Measurements from ENCODE around the gene GAL3ST3. TPM values are rescaled to one million over a fixed set of nuclear protein-coding genes. Genes with fewer than 3 reads are reported as not detected.

The GAL3ST3 gene
- total and polyA plus RNA-seq, 2 donors (not counting 1 experiment from before 2014, with no cell fraction given), result not detected

- Histone ChIP-seq H3K9ac (ENCODE audit: insufficient read depth, low read length) (no peak overlapping the region), H3K9me3 (ENCODE audit: control insufficient read depth, insufficient read depth, low read depth, low read length) (no peaks in the 10 kb centered on the region), H3K27ac (ENCODE audit: insufficient read depth, low read length) (no peak overlapping the region), H3K4me2 (ENCODE audit: extremely low read depth, insufficient read depth, low read length) (no peak overlapping the region), H3K4me1 (ENCODE audit: control insufficient read depth, extremely low read depth, insufficient read depth, low read length) (peaks cover 2% of the 10 kb centered on the region), H2AFZ (ENCODE audit: low read length) (no peak overlapping the region), H3K27me3 (ENCODE audit: control insufficient read depth, insufficient read depth, low read length) (peaks cover 1% of the 10 kb centered on the region), H4K20me1 (ENCODE audit: control insufficient read depth, extremely low read depth, insufficient read depth, low read length) (no peaks in the 10 kb centered on the region), H3K36me3 (ENCODE audit: control insufficient read depth, insufficient read depth, low read length) (peaks cover 8% of the 10 kb centered on the region), H3K79me2 (ENCODE audit: control insufficient read depth, insufficient read depth, low read length) (peaks cover 21% of the 10 kb centered on the region), H3K4me3 (replicated peaks in 1 of 4; ENCODE audit: control extremely low read depth in 1 of 4, insufficient read depth in 1 of 4, low read depth in 3 of 4, low read length in 4 of 4) (no peak overlapping the region)
- no peak for DNase-seq (ENCODE audit: low read depth in 2 of 2)
- TF ChIP-seq CTCF (conservative IDR thresholded peaks at IDR 0.05 in 1 of 2, IDR thresholded peaks at IDR 0.05 in 1 of 2; ENCODE audit: low read depth in 1 of 2, low read length in 2 of 2) (no peak), EZH2 (IDR thresholded peaks at IDR 0.05; ENCODE audit: low read length, missing control alignments) (no peak)
Observed at GRCh38 chr11:66006134-66006890, 42.6 kb downstream of the GAL3ST3 start.

GRCh38 chr11:66004186-66004585 is 44.8 kb downstream of the GAL3ST3 start:
- Histone ChIP-seq H2AFZ (ENCODE audit: low read length) (no peak overlapping the region), H3K79me2 (ENCODE audit: control insufficient read depth, insufficient read depth, low read length) (peaks cover 37% of the 10 kb centered on the region), H3K36me3 (ENCODE audit: control insufficient read depth, insufficient read depth, low read length) (peaks cover 15% of the 10 kb centered on the region), H3K9ac (ENCODE audit: insufficient read depth, low read length) (no peak overlapping the region), H4K20me1 (ENCODE audit: control insufficient read depth, extremely low read depth, insufficient read depth, low read length) (no peaks in the 10 kb centered on the region), H3K4me1 (ENCODE audit: control insufficient read depth, extremely low read depth, insufficient read depth, low read length) (peaks cover 2% of the 10 kb centered on the region), H3K4me3 (replicated peaks in 1 of 4; ENCODE audit: control extremely low read depth in 1 of 4, insufficient read depth in 1 of 4, low read depth in 3 of 4, low read length in 4 of 4) (no peak overlapping the region), H3K27ac (ENCODE audit: insufficient read depth, low read length) (no peak overlapping the region), H3K27me3 (ENCODE audit: control insufficient read depth, insufficient read depth, low read length) (no peaks in the 10 kb centered on the region), H3K9me3 (ENCODE audit: control insufficient read depth, insufficient read depth, low read depth, low read length) (no peaks in the 10 kb centered on the region), H3K4me2 (ENCODE audit: extremely low read depth, insufficient read depth, low read length) (no peak overlapping the region)
- no peak for DNase-seq (ENCODE audit: low read depth in 2 of 2)
- TF ChIP-seq CTCF (conservative IDR thresholded peaks at IDR 0.05 in 1 of 2, IDR thresholded peaks at IDR 0.05 in 1 of 2; ENCODE audit: low read depth in 1 of 2, low read length in 2 of 2) (no peak), EZH2 (IDR thresholded peaks at IDR 0.05; ENCODE audit: low read length, missing control alignments) (no peak)

- Histone ChIP-seq H3K4me3 (replicated peaks in 1 of 4; ENCODE audit: control extremely low read depth in 1 of 4, insufficient read depth in 1 of 4, low read depth in 3 of 4, low read length in 4 of 4) (peak overlapping the region; percentile 64 to 100 (median 89)), H4K20me1 (ENCODE audit: control insufficient read depth, extremely low read depth, insufficient read depth, low read length) (no peaks in the 10 kb centered on the region), H3K4me1 (ENCODE audit: control insufficient read depth, extremely low read depth, insufficient read depth, low read length) (peaks cover 2% of the 10 kb centered on the region), H2AFZ (ENCODE audit: low read length) (no peak overlapping the region), H3K27me3 (ENCODE audit: control insufficient read depth, insufficient read depth, low read length) (no peaks in the 10 kb centered on the region), H3K9ac (ENCODE audit: insufficient read depth, low read length) (peak overlapping the region; percentile 73), H3K9me3 (ENCODE audit: control insufficient read depth, insufficient read depth, low read depth, low read length) (no peaks in the 10 kb centered on the region), H3K79me2 (ENCODE audit: control insufficient read depth, insufficient read depth, low read length) (peaks cover 38% of the 10 kb centered on the region), H3K36me3 (ENCODE audit: control insufficient read depth, insufficient read depth, low read length) (peaks cover 17% of the 10 kb centered on the region), H3K4me2 (ENCODE audit: extremely low read depth, insufficient read depth, low read length) (peak overlapping the region; percentile 86), H3K27ac (ENCODE audit: insufficient read depth, low read length) (peak overlapping the region; percentile 49)
- no peak for DNase-seq (ENCODE audit: low read depth in 2 of 2)
- TF ChIP-seq EZH2 (IDR thresholded peaks at IDR 0.05; ENCODE audit: low read length, missing control alignments), result no peak
- TF ChIP-seq CTCF (conservative IDR thresholded peaks at IDR 0.05 in 1 of 2, IDR thresholded peaks at IDR 0.05 in 1 of 2; ENCODE audit: low read depth in 1 of 2, low read length in 2 of 2), result no peak
Observed at GRCh38 chr11:66003291-66003690, 45.7 kb downstream of the GAL3ST3 start.
